Measurements from ENCODE around the gene PPDPF. TPM values are rescaled to one million over a fixed set of nuclear protein-coding genes. Genes with fewer than 3 reads are reported as not detected.

The PPDPF gene
- total RNA-seq, 2 experiments from 2014 or later = 34.9 to 117 TPM

DNA sequence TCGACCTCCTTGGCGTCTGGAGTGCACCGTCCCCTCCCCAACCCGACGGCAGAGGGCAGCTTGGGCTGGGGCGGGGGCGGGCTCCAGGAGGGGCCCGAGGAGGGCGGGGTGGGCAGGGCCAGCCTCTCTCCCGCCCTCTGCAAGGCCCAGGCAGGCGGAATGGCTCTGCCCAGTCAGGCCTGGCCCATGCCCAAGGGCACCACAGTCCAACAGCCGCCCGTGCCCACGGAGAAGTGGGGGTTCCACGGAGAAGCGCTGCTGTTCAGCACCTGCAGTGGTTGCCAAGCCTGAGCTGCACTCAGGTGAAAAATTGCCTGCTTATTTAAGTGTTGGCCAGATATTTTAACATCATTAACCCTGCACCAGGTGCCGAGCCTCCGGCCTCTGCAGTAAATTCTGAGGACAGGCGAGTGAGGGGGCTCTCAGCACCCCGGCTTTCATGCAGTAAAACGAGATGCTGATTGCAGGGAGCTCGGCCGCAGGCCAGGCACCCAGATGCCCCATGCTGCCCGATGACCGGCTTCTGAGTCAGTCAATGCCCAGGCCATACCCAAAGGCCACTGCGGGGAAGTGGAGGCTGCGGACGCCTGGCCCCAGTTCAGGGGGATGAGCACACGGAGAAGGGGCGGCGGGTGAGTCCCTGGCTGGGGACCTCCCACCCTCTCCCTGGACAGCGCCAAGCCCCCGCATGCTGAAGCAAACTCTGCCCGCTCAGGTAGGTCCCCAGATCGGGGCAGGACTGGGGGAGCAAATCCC lies 27.3 kb downstream of the PPDPF start, which contains the start of gene SRMS:
SRMS (minus strand) TSS at position 25 of the 756 bp plus-strand sequence. CDS start 286 bp downstream, outside the sequence.
- Histone ChIP-seq H3K4me3 (ENCODE audit: low read depth, low read length, poor library complexity, severe bottlenecking) (no peak within 1 kb of the TSS), H3K36me3 (ENCODE audit: insufficient read depth, low read length) (no peaks in the 10 kb centered on the region), H3K79me2 (ENCODE audit: insufficient read depth, low read depth, low read length) (no peaks in the 10 kb centered on the region), H3K4me2 (ENCODE audit: low read length) (no peak within 1 kb of the TSS), H2AFZ (ENCODE audit: low read length) (no peak within 1 kb of the TSS), H3K9me2 (ENCODE audit: insufficient read depth, low read length) (no peaks in the 10 kb centered on the region), H3K27ac (ENCODE audit: low read depth, low read length, poor library complexity, severe bottlenecking) (no peak within 1 kb of the TSS), H3K4me1 (ENCODE audit: insufficient read depth, low read length, poor library complexity, severe bottlenecking) (peaks cover 45% of the 10 kb centered on the region), H3K9me3 (ENCODE audit: low read length) (no peaks in the 10 kb centered on the region), H4K20me1 (ENCODE audit: insufficient read depth, low read length) (no peaks in the 10 kb centered on the region)
- no TSS peak for BruUV-seq (replicated peaks)
- no peak for TF ChIP-seq EZH2phosphoT487 (IDR thresholded peaks at IDR 0.05; ENCODE audit: borderline replicate concordance, low read depth, low read length)
- no peak for DNase-seq (ENCODE audit: low spot score)
- ChIA-PET CTCF (ENCODE audit: unreplicated experiment) (no interaction called here), POLR2A (no interaction called here)
- intact Hi-C loops (cut with micrococcal nuclease; ENCODE audit: unreplicated experiment) = no loop called here

DNA sequence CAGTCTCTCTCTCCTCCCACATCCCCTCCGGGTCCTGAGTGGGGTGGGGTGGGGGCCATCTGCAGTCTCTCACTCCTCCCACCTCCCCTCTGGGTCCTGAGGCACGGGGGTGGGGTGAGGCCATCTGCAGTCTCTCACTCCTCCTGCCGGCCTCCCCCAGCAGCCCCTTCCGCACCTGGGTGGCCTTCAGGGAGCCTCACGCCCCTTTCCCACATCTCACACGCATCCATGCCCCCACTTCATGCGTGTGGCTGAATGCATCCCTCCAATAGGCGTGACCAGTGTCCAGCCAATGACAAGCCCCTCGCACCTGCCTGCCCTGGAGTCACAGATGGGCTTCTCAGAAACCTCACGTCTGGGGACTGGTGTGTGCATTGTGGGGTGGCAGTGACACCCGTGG lies 28.0 kb downstream of the PPDPF start:
- POLR2A ChIA-PET = no interaction called here
- Histone ChIP-seq H2AFZ (ENCODE audit: low read length) (no peak overlapping the region), H3K9me3 (ENCODE audit: low read length) (no peaks in the 10 kb centered on the region), H3K4me2 (ENCODE audit: low read length) (no peak overlapping the region), H4K20me1 (ENCODE audit: insufficient read depth, low read length) (no peaks in the 10 kb centered on the region), H3K4me1 (ENCODE audit: insufficient read depth, low read length, poor library complexity, severe bottlenecking) (peaks cover 49% of the 10 kb centered on the region), H3K4me3 (ENCODE audit: low read depth, low read length, poor library complexity, severe bottlenecking) (no peak overlapping the region), H3K27ac (ENCODE audit: low read depth, low read length, poor library complexity, severe bottlenecking) (no peak overlapping the region), H3K79me2 (ENCODE audit: insufficient read depth, low read depth, low read length) (no peaks in the 10 kb centered on the region), H3K36me3 (ENCODE audit: insufficient read depth, low read length) (no peaks in the 10 kb centered on the region), H3K9me2 (ENCODE audit: insufficient read depth, low read length) (no peaks in the 10 kb centered on the region)
- TF ChIP-seq, protein P1, sequence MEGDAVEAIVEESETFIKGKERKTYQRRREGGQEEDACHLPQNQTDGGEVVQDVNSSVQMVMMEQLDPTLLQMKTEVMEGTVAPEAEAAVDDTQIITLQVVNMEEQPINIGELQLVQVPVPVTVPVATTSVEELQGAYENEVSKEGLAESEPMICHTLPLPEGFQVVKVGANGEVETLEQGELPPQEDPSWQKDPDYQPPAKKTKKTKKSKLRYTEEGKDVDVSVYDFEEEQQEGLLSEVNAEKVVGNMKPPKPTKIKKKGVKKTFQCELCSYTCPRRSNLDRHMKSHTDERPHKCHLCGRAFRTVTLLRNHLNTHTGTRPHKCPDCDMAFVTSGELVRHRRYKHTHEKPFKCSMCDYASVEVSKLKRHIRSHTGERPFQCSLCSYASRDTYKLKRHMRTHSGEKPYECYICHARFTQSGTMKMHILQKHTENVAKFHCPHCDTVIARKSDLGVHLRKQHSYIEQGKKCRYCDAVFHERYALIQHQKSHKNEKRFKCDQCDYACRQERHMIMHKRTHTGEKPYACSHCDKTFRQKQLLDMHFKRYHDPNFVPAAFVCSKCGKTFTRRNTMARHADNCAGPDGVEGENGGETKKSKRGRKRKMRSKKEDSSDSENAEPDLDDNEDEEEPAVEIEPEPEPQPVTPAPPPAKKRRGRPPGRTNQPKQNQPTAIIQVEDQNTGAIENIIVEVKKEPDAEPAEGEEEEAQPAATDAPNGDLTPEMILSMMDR (conservative IDR thresholded peaks at IDR 0.05; ENCODE audit: low read length) = no peak
- no peak for TF ChIP-seq EZH2phosphoT487 (IDR thresholded peaks at IDR 0.05; ENCODE audit: borderline replicate concordance, low read depth, low read length)
- intact Hi-C loops (cut with micrococcal nuclease; ENCODE audit: unreplicated experiment) = no loop called here
- no peak for DNase-seq (ENCODE audit: low spot score)
- CTCF ChIA-PET (ENCODE audit: unreplicated experiment) = no interaction called here
- no TSS peak for BruUV-seq (replicated peaks)

DNA sequence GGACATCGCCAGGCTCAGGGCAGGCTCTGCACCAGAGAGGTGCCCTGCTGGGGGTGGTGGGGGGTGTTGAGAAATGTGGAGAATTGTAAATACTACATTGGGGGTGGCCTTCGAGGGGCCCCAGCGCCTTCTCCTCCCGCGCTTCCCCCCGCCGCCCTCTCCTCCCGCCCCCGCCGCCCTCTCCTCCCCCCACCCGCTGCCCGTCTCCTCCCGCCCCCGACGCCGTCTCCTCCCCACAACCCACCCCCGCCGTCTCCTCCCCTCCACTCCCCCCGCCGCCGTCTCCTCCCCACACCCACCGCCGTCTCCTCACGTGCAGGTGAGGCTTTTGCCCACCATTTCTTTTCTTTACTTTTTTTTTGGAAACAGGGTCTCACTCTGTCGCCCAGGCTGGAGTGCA lies 28.5 kb downstream of the PPDPF start:
- CTCF ChIA-PET (ENCODE audit: unreplicated experiment) = interaction anchor here (0.5 kb wide), 1 partner anchor 174 kb away, joined by 5 read pairs; no protein-coding TSS in a partner anchor
- TF ChIP-seq EZH2phosphoT487 (IDR thresholded peaks at IDR 0.05; ENCODE audit: borderline replicate concordance, low read depth, low read length) = no peak
- TF ChIP-seq, protein P1 (conservative IDR thresholded peaks at IDR 0.05; ENCODE audit: low read length) = no peak
- POLR2A ChIA-PET = no interaction called here

More for the DNA sequence above, 28.5 kb downstream of the PPDPF start:
- no TSS peak for BruUV-seq (replicated peaks)
- no peak overlapping the region for H2AFZ ChIP-seq (ENCODE audit: low read length)
- no peak for DNase-seq (ENCODE audit: low spot score)
- intact Hi-C loops (cut with micrococcal nuclease; ENCODE audit: unreplicated experiment) = no loop called here
- H3K79me2 ChIP-seq (ENCODE audit: insufficient read depth, low read depth, low read length) = no peaks in the 10 kb centered on the region
- H3K4me2 ChIP-seq (ENCODE audit: low read length) = no peak overlapping the region
- no peak overlapping the region for H3K27ac ChIP-seq (ENCODE audit: low read depth, low read length, poor library complexity, severe bottlenecking)
- H3K4me1 ChIP-seq (ENCODE audit: insufficient read depth, low read length, poor library complexity, severe bottlenecking) = peaks cover 54% of the 10 kb centered on the region
- no peak overlapping the region for H3K4me3 ChIP-seq (ENCODE audit: low read depth, low read length, poor library complexity, severe bottlenecking)
- no peaks in the 10 kb centered on the region for H4K20me1 ChIP-seq (ENCODE audit: insufficient read depth, low read length)
- no peaks in the 10 kb centered on the region for H3K9me3 ChIP-seq (ENCODE audit: low read length)
- H3K36me3 ChIP-seq (ENCODE audit: insufficient read depth, low read length) = no peaks in the 10 kb centered on the region
- no peaks in the 10 kb centered on the region for H3K9me2 ChIP-seq (ENCODE audit: insufficient read depth, low read length)

All from OCI-LY7 (cell line).